ENCODE data around the gene ARFGAP2.

DNA sequence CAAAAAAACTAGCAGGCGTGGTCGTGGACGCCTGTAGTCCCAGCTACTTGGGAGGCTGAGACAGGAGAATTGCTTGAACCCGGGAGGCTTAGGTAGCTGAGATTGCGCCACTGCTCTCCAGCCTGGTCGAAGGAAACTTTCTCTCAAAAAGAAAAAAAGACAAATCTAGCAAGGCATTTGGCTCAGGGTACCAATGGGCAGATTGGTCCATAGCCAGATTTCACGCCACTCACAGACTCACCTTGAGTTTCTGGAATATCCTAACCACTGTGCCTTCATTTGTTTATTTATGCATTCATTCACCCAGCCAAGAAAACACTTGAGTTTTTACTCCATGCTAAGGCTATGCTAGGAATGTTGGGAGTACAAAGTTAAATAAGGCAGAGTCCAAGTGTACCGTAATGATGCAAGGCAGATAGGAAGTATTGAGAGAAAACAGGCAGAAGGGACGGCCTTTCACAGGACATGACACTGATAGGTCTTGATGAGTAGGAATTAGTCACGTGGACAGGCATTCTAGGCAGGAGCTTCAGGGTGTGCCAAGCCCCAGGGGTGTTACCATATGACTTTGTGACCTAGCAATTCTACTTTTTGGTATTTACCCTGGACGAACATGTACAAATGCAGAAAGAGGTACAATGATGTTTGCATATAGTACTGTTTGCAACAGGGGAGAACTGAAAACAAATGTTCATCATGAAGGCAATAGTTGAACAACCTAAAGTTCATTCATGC is 12.6 kb upstream of the ARFGAP2 start:
- TF ChIP-seq EP300 (IDR thresholded peaks at IDR 0.05) = no peak
- TF ChIP-seq, protein P1, sequence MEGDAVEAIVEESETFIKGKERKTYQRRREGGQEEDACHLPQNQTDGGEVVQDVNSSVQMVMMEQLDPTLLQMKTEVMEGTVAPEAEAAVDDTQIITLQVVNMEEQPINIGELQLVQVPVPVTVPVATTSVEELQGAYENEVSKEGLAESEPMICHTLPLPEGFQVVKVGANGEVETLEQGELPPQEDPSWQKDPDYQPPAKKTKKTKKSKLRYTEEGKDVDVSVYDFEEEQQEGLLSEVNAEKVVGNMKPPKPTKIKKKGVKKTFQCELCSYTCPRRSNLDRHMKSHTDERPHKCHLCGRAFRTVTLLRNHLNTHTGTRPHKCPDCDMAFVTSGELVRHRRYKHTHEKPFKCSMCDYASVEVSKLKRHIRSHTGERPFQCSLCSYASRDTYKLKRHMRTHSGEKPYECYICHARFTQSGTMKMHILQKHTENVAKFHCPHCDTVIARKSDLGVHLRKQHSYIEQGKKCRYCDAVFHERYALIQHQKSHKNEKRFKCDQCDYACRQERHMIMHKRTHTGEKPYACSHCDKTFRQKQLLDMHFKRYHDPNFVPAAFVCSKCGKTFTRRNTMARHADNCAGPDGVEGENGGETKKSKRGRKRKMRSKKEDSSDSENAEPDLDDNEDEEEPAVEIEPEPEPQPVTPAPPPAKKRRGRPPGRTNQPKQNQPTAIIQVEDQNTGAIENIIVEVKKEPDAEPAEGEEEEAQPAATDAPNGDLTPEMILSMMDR (IDR thresholded peaks at IDR 0.05) = no peak

All from suprapubic skin (tissue), 3 donors.